Measurements from ENCODE around the gene PARN. TPM values are rescaled to one million over a fixed set of nuclear protein-coding genes. Genes with fewer than 3 reads are reported as not detected.

Gene PARN
- total and polyA plus RNA-seq, 9 of the 15 experiments (the other 6 are each of a cell fraction or from before 2014, with no cell fraction given), result 9.6 to 51.3 (median 40.4) TPM

- Histone ChIP-seq H3K36me3 (ENCODE audit: control insufficient read depth, insufficient read depth, low read length) (peaks cover 7% of the 10 kb centered on the region; the same call in 2 of the 3 replicates), H2AFZ (ENCODE audit: low read depth, low read length) (no peak overlapping the region), H4K20me1 (replicated peaks; ENCODE audit: control insufficient read depth, insufficient read depth, low read length) (no peaks in the 10 kb centered on the region), H3K27ac (ENCODE audit: extremely low read depth, low read depth, low read length) (no peak overlapping the region), H3K4me2 (ENCODE audit: insufficient read depth, low read length) (no peak overlapping the region), H3K9me3 (replicated peaks; ENCODE audit: control insufficient read depth, insufficient read depth, low read depth, low read length) (peaks cover 5% of the 10 kb centered on the region; the same call in 1 of the 2 replicates), H3K79me2 (ENCODE audit: control insufficient read depth, insufficient read depth, low read length) (no peaks in the 10 kb centered on the region), H3K27me3 (ENCODE audit: control insufficient read depth in 2 of 2, insufficient read depth in 2 of 2, low read length in 2 of 2) (no peaks in the 10 kb centered on the region), H3K4me3 (no peak overlapping the region), H3K9me1 (ENCODE audit: control insufficient read depth, insufficient read depth, low read length) (no peaks in the 10 kb centered on the region), H3K4me1 (replicated peaks in 1 of 2; ENCODE audit: control insufficient read depth in 2 of 2, insufficient read depth in 2 of 2, low read length in 2 of 2) (no peaks in the 10 kb centered on the region; a peak in 1 of 5 replicates), H3K9ac (ENCODE audit: insufficient read depth in 1 of 2, low read depth in 2 of 2, low read length in 2 of 2) (no peak overlapping the region)
- ATAC-seq (no peak), FAIRE-seq (no peak), DNase-seq (ENCODE audit: extremely low read depth in 1 of 4, low spot score in 3 of 4) (no peak)
- intact Hi-C loops (cut with micrococcal nuclease) (no loop called here), in situ Hi-C loops (cut with MboI) (no loop called here)
- TF ChIP-seq POLR2AphosphoS2 (IDR thresholded peaks at IDR 0.05; ENCODE audit: low read length) (no peak), ZNF197 (CRISPR knock-in tag; IDR thresholded peaks at IDR 0.05; ENCODE audit: low read depth) (no peak), LARP7 (IDR thresholded peaks at IDR 0.05) (no peak), CC2D1A (IDR thresholded peaks at IDR 0.05) (no peak), ZNF224 (CRISPR knock-in tag; IDR thresholded peaks at IDR 0.05) (no peak), SRSF9 (IDR thresholded peaks at IDR 0.05; ENCODE audit: borderline replicate concordance, low read depth, low read length) (no peak), TCF15 (CRISPR knock-in tag; IDR thresholded peaks at IDR 0.05) (no peak), HNRNPH1 (optimal IDR thresholded peaks at IDR 0.05; ENCODE audit: low read depth, low read length) (no peak), PHB (CRISPR knock-in tag; IDR thresholded peaks at IDR 0.05) (no peak), CBX1 (IDR thresholded peaks at IDR 0.05; ENCODE audit: low read depth) (no peak), ZNF780A (CRISPR knock-in tag; IDR thresholded peaks at IDR 0.05) (no peak), PCBP2 (IDR thresholded peaks at IDR 0.05; ENCODE audit: low read depth, low read length, poor library complexity, severe bottlenecking) (no peak), BMI1 (IDR thresholded peaks at IDR 0.05; ENCODE audit: low read length) (no peak), BRF2 (IDR thresholded peaks at IDR 0.05; ENCODE audit: borderline replicate concordance, insufficient read depth, insufficient read length) (no peak), HES1 (IDR thresholded peaks at IDR 0.05; ENCODE audit: low read depth) (no peak), CHD1 (IDR thresholded peaks at IDR 0.05; ENCODE audit: low read length) (no peak), ZNF311 (CRISPR knock-in tag; IDR thresholded peaks at IDR 0.05) (no peak), FIP1L1 (IDR thresholded peaks at IDR 0.05; ENCODE audit: low read depth, low read length, poor library complexity, severe bottlenecking) (no peak), NFXL1 (CRISPR knock-in tag; IDR thresholded peaks at IDR 0.05) (no peak)
- ChIA-PET POLR2A (interaction anchor here (0.7 kb wide), 1 partner anchor 78 kb away, joined by 3 read pairs; no protein-coding TSS in a partner anchor), CTCF (ENCODE audit: low intra/inter-chr PET ratio) (no interaction called here)
- no TSS peak for BruUV-seq (replicated peaks)
- 74% methylated on average over 3 of the region's 3 CpGs for WGBS (ENCODE audit: insufficient coverage, low coverage, missing lambda C conversion rate)
These were observed 167.2 kb downstream of the PARN start for GRCh38 chr16:14462811-14463210.

All from K562 (cell line).